Psoas muscle (tissue), 8 donors: ENCODE measurements around the gene IGF2BP3. TPM values are rescaled to one million over a fixed set of nuclear protein-coding genes. Genes with fewer than 3 reads are reported as not detected.

ENCODE experiments used
- ATAC-seq, 4 donors: fragments of 200-7000 bp; cut with Tn5 transposase; one replicate each; pipeline ENCODE4 v1.9.1; 2020; ENCODE audit warnings: moderate library complexity in 3 of 4, mild to moderate bottlenecking in 2 of 4
- DNase-seq, 2 donors: peaks; one replicate each; pipeline ENCODE4 v3.0.0-alpha.2; 2020
- H3K27ac ChIP-seq: fragments of 200-600 bp; one replicate; pipeline ENCODE4 v1.8.0; 2022
- H3K27me3 ChIP-seq, 3 donors: fragments of 200-600 bp in 1 of 3; one replicate each; pipeline versions ENCODE4 v1.6.1 to v1.8.0; 2013 to 2022; ENCODE audit warnings: low read length in 2 of 3, mild to moderate bottlenecking in 2 of 3, moderate library complexity in 1 of 3; ENCODE audit not compliant: insufficient read depth in 3 of 3
- H3K36me3 ChIP-seq, 2 donors: fragments of 200-600 bp in 1 of 2; one replicate each; pipeline versions ENCODE4 v1.6.1 to v1.8.0; 2013 to 2022; ENCODE audit warnings: low read depth in 1 of 2, mild to moderate bottlenecking in 1 of 2, moderate library complexity in 1 of 2; ENCODE audit not compliant: insufficient read depth in 1 of 2
- H3K4me1 ChIP-seq: fragments of 200-600 bp; one replicate; pipeline ENCODE4 v1.8.0; 2022
- H3K4me3 ChIP-seq: fragments of 200-600 bp; one replicate; pipeline ENCODE4 v1.8.0; 2022; ENCODE audit warnings: mild to moderate bottlenecking
- H3K9me3 ChIP-seq: fragments of 200-600 bp; one replicate; pipeline ENCODE4 v1.8.0; 2022
- CTCF ChIP-seq: fragments of 200-600 bp; IDR thresholded peaks from one replicate; pipeline ENCODE4 v1.8.0; 2022; ENCODE audit warnings: antibody characterized with exemption
- WGBS, 3 donors: extraction: QIAGEN DNeasy Blood & Tissue Kit; methylation state at CpG; one replicate each; pipeline versions ENCODE4 v1.1.6 to v1.1.7; 2013; 5-methylcytosine and 5-hydroxymethylcytosine counted together
- intact Hi-C, 2 donors: fragments of 100-400 bp; cut with DNase I; formaldehyde crosslinking; loops; one replicate each; pipeline versions ENCODE4 v1.11.0 to v1.14.2; 2022
- polyA plus RNA-seq, 3 donors: library from polyadenylated mRNA; stranded (reverse); fragments of 200-250 nt; gene quantifications; one replicate each; pipeline ENCODE4 v1.2.3, GENCODE V29; 2013
- total RNA-seq, 4 donors: library from RNA; stranded (reverse); fragmentation: NEBNext Ultra II Directional in 2 of 4; extraction: Animal tissue kit (Norgen Biotek cat#: 25700) in 2 of 4; gene quantifications; one replicate each; pipeline versions ENCODE4 v1.2.1 to v1.2.4, GENCODE V29; 2021 to 2023
- donor health status: healthy with polysubstance abuse.
- donor health status: DM: no; HTN: no; CAD: no; lungs with moderate emphysema.
- donor health status: Bipolar disorder and iron deficiency.
- donor health status: healthy.
- donor health status: DM: yes; HTN: yes; CAD: no.
- donor health status: DM: no; HTN: no; CAD: no.
- donor health status: DM: no; HTN: no; CAD: no.
- donor health status: DM: yes; HTN: yes; CAD: no.

Gene IGF2BP3
- total and polyA plus RNA-seq, 7 donors = 0.03 to 0.73 (median 0.34) TPM

- intact Hi-C loops = no loop called here
- no peaks in the 10 kb centered on the region for H3K9me3 ChIP-seq
- no peak for ATAC-seq
- H3K27me3 ChIP-seq = no peaks in the 10 kb centered on the region
- no peaks in the 10 kb centered on the region for H3K4me1 ChIP-seq
- H3K36me3 ChIP-seq = no peaks in the 10 kb centered on the region
- WGBS, 3 donors = 78 to 87% (median 79%) methylated on average over 7 of the region's 7 CpGs
- no peak overlapping the region for H3K4me3 ChIP-seq
- H3K27ac ChIP-seq = no peak overlapping the region
- DNase-seq = no peak
- TF ChIP-seq CTCF = no peak
These were observed 38.5 kb downstream of the IGF2BP3 start for GRCh38 chr7:23431702-23432199.

- no peak for ATAC-seq
- WGBS, 3 donors = 80 to 87% (median 84%) methylated on average over 4 of the region's 4 CpGs
- no peaks in the 10 kb centered on the region for H3K27me3 ChIP-seq
These were observed 39.4 kb downstream of the IGF2BP3 start for GRCh38 chr7:23430893-23431259.

GRCh38 chr7:23426876-23427275 lies 43.4 kb downstream of the IGF2BP3 start:
- Histone ChIP-seq H3K36me3 (no peaks in the 10 kb centered on the region), H3K27ac (no peak overlapping the region), H3K9me3 (no peaks in the 10 kb centered on the region), H3K4me3 (no peak overlapping the region), H3K4me1 (no peaks in the 10 kb centered on the region), H3K27me3 (no peaks in the 10 kb centered on the region)
- WGBS, 3 donors = 93 to 99% (median 95%) methylated on average over 3 of the region's 3 CpGs
- intact Hi-C loops = no loop called here
- ATAC-seq (no peak), DNase-seq (no peak)
- no peak for TF ChIP-seq CTCF

More at GRCh38 chr7:23430893-23431259, 39.4 kb downstream of the IGF2BP3 start:
- DNase-seq = no peak
- no peak overlapping the region for H3K4me3 ChIP-seq
- intact Hi-C loops = no loop called here
- no peak for TF ChIP-seq CTCF
- no peaks in the 10 kb centered on the region for H3K4me1 ChIP-seq
- H3K27ac ChIP-seq = no peak overlapping the region
- no peaks in the 10 kb centered on the region for H3K9me3 ChIP-seq
- no peaks in the 10 kb centered on the region for H3K36me3 ChIP-seq

GRCh38 chr7:23422909-23423308 lies 47.4 kb downstream of the IGF2BP3 start:
- no peak for TF ChIP-seq CTCF
- H3K4me1 ChIP-seq = no peaks in the 10 kb centered on the region
- no peak overlapping the region for H3K27ac ChIP-seq
- intact Hi-C loops = no loop called here
- H3K27me3 ChIP-seq = no peaks in the 10 kb centered on the region
- H3K36me3 ChIP-seq = no peaks in the 10 kb centered on the region
- ATAC-seq (no peak), DNase-seq (no peak)
- H3K9me3 ChIP-seq = no peaks in the 10 kb centered on the region
- H3K4me3 ChIP-seq = no peak overlapping the region
- WGBS, 3 donors = 77 to 82% (median 77%) methylated on average over 10 of the region's 10 CpGs

GRCh38 chr7:23422384-23422783 lies 47.9 kb downstream of the IGF2BP3 start:
- Histone ChIP-seq H3K4me1 (no peaks in the 10 kb centered on the region), H3K9me3 (no peaks in the 10 kb centered on the region), H3K27ac (no peak overlapping the region), H3K36me3 (no peaks in the 10 kb centered on the region), H3K4me3 (no peak overlapping the region), H3K27me3 (no peaks in the 10 kb centered on the region)
- ATAC-seq (no peak), DNase-seq (no peak)
- TF ChIP-seq CTCF = no peak
- intact Hi-C loops = no loop called here
- WGBS, 3 donors = 65 to 74% (median 73%) methylated on average over 7 of the region's 7 CpGs
